ENCODE measurements around the gene BRCA1. TPM values are rescaled to one million over a fixed set of nuclear protein-coding genes. Genes with fewer than 3 reads are reported as not detected.

The BRCA1 gene
- total RNA-seq, 1 experiment from 2014 or later: 44.1 TPM

DNA sequence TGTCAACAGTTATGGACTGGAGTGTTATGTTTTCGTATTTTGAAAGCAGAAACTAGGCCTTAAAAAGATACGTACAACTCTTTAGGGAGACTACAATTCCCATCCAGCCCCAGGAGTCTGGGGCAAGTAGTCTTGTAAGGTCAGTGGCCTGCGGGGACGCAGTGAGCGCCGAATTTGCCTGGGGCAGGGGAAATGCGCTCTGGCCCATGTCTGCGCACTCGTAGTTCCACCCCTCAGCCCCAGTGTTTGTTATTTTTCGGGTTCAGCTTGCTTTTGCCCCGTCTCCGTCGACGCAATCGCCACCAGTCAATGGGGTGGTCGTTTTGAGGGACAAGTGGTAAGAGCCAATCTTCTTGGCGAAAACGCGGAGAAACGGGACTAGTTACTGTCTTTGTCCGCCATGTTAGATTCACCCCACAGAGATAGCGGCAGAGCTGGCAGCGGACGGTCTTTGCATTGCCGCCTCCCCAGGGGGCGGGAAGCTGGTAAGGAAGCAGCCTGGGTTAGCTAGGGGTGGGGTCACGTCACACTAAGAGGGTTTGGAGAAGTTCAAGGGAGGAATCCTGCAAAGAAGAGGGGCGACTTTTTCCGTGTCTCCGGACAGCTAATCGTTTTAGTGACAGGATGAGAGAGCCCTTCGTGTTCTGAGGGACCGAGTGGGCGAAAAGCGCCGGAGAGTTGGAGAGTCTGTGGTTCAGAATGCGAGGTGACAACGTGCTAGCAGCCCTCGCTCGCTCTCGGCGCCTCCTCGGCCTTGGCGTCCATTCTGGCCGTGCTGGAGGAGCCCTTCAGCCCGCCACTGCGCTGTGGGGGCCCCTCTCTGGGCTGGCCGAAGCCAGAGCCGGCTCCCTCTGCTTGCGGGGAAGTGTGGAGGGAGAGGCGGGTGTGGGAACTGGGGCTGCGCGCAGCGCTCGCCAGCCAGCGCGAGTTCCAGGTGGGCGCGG, 1.1 kb upstream of the BRCA1 start (continued):
- TF ChIP-seq, protein P1, sequence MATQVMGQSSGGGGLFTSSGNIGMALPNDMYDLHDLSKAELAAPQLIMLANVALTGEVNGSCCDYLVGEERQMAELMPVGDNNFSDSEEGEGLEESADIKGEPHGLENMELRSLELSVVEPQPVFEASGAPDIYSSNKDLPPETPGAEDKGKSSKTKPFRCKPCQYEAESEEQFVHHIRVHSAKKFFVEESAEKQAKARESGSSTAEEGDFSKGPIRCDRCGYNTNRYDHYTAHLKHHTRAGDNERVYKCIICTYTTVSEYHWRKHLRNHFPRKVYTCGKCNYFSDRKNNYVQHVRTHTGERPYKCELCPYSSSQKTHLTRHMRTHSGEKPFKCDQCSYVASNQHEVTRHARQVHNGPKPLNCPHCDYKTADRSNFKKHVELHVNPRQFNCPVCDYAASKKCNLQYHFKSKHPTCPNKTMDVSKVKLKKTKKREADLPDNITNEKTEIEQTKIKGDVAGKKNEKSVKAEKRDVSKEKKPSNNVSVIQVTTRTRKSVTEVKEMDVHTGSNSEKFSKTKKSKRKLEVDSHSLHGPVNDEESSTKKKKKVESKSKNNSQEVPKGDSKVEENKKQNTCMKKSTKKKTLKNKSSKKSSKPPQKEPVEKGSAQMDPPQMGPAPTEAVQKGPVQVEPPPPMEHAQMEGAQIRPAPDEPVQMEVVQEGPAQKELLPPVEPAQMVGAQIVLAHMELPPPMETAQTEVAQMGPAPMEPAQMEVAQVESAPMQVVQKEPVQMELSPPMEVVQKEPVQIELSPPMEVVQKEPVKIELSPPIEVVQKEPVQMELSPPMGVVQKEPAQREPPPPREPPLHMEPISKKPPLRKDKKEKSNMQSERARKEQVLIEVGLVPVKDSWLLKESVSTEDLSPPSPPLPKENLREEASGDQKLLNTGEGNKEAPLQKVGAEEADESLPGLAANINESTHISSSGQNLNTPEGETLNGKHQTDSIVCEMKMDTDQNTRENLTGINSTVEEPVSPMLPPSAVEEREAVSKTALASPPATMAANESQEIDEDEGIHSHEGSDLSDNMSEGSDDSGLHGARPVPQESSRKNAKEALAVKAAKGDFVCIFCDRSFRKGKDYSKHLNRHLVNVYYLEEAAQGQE (IDR thresholded peaks at IDR 0.05; ENCODE audit: low read depth): no peak
- TF ChIP-seq EGR1 (IDR thresholded peaks at IDR 0.05; ENCODE audit: low read depth) (no peak), EZH2phosphoT487 (IDR thresholded peaks at IDR 0.05; ENCODE audit: borderline replicate concordance) (no peak)

DNA sequence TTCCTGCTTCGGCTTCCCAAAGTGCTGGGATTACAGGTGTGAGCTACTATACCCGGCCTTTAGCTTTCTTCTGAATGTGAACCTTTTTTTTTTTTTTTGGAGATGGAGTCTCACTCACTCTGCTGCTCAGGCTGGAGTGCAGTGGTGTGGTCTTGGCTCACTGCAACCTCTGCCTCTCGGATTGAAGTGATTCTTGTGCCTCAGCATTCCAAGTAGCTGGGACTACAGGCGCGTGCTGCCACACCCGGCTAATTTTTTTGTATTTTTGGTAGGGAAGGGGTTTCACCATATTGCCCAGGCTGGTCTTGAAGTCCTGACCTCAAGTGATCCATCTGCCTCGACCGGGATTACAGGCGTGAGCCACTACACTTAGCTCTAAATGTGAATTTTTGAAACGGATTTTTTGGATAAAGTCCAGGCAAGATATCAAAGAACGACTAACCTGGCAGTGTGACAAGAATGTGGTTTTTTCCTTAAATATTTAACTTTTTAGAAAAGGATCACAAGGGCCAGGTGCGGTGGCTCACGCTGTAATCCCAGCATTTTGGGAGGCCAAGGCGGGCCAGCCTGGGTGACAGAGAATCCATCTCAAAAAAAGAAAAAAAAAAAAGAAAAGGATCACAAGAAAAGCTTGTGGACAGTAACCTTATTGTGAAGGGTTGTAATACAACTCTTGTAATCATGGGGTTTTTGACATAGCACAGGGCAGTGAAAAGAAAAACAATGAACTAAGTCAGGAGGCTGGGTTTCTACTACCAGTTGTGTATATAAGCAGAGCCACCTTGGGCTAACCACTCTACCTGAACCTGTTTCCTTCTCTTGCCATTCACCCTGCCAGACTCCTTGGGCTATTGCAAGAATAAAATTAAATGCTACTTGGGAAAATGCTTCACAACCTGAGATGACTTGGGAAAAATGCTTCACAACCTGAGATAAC, 6.2 kb downstream of the BRCA1 start:
- CTCF ChIA-PET: no interaction called here
- no peak overlapping the region for H2AFZ ChIP-seq (ENCODE audit: low read depth, low read length, poor library complexity, severe bottlenecking)
- BruUV-seq (replicated peaks): no TSS peak
- H3K36me3 ChIP-seq (ENCODE audit: control insufficient read depth in 1 of 2, insufficient read depth in 2 of 2, low read length in 2 of 2): peaks cover 4 to 5% of the 10 kb centered on the region in 2 experiments; a peak in 2 of 4 replicates
- no peak for ATAC-seq
- POLR2A ChIA-PET: no interaction called here
- H3K79me2 ChIP-seq (ENCODE audit: insufficient read depth, low read length): peaks cover 10% of the 10 kb centered on the region
- no peak overlapping the region for H3K4me3 ChIP-seq (replicated peaks in 1 of 2; ENCODE audit: low read depth in 1 of 2, low read length in 2 of 2)
- H3K9me3 ChIP-seq (ENCODE audit: control insufficient read depth in 1 of 2, insufficient read depth in 1 of 2, low read depth in 1 of 2, low read length in 2 of 2): no peaks in the 10 kb centered on the region
- RAD21 ChIA-PET (ENCODE audit: low non-redundant PET in 1 of 2, low total read pairs in 2 of 2, uncharacterized antibody in 2 of 2, unreplicated experiment in 2 of 2): no interaction called here
- H4K20me1 ChIP-seq (ENCODE audit: insufficient read depth): no peaks in the 10 kb centered on the region
- H3K9me2 ChIP-seq (ENCODE audit: insufficient read depth): no peaks in the 10 kb centered on the region
- H3K9ac ChIP-seq (ENCODE audit: low read length): no peak overlapping the region
- DNase-seq (ENCODE audit: low read depth, low spot score): no peak
- H3K27me3 ChIP-seq (ENCODE audit: insufficient read depth, low read length): no peaks in the 10 kb centered on the region
- H3K27ac ChIP-seq (ENCODE audit: low read depth, low read length): no peak overlapping the region
- H3K4me2 ChIP-seq (ENCODE audit: low read length): no peak overlapping the region
- peaks cover 0 to 2% of the 10 kb centered on the region in 2 experiments; a peak in 1 of 4 replicates for H3K4me1 ChIP-seq (ENCODE audit: control insufficient read depth in 1 of 2, insufficient read depth in 2 of 2, low read length in 2 of 2)
- intact Hi-C loops (cut with micrococcal nuclease): no loop called here
- TF ChIP-seq JUND (IDR thresholded peaks at IDR 0.05): no peak
- TF ChIP-seq TCF7L2 (IDR thresholded peaks at IDR 0.05; ENCODE audit: borderline replicate concordance, extremely low read depth, insufficient read depth, insufficient read length): no peak
- TF ChIP-seq, protein P2, sequence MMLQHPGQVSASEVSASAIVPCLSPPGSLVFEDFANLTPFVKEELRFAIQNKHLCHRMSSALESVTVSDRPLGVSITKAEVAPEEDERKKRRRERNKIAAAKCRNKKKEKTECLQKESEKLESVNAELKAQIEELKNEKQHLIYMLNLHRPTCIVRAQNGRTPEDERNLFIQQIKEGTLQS (IDR thresholded peaks at IDR 0.05): no peak
- TF ChIP-seq ZNF274 (IDR thresholded peaks at IDR 0.05; ENCODE audit: low read depth, low read length): no peak
- no peak for TF ChIP-seq FOSL1 (IDR thresholded peaks at IDR 0.05; ENCODE audit: low read depth)
- no peak for TF ChIP-seq EGR1 (IDR thresholded peaks at IDR 0.05; ENCODE audit: low read depth)
- TF ChIP-seq ZFX (IDR thresholded peaks at IDR 0.05): no peak
- no peak for TF ChIP-seq YY1 (IDR thresholded peaks at IDR 0.05; ENCODE audit: extremely low read depth, insufficient replicate concordance, low read depth, low read length)
- TF ChIP-seq EZH2phosphoT487 (IDR thresholded peaks at IDR 0.05; ENCODE audit: borderline replicate concordance): no peak
- no peak for TF ChIP-seq CEBPB (IDR thresholded peaks at IDR 0.05; ENCODE audit: low read depth)
- no peak for TF ChIP-seq POLR2A (IDR thresholded peaks at IDR 0.05; ENCODE audit: borderline replicate concordance, extremely low read depth, insufficient read depth, insufficient read length)
